HepG2 (cell line): Measurements from ENCODE around the gene COQ9. TPM values are rescaled to one million over a fixed set of nuclear protein-coding genes. Genes with fewer than 3 reads are reported as not detected.

Experiments
- EED ChIP-seq: sonication (generic); formaldehyde crosslinking; IDR thresholded peaks from 2 replicates; pipeline ENCODE4 v1.5.0; 2020; ENCODE audit warnings: mild to moderate bottlenecking, missing genetic modification reagents
- FLYWCH1 ChIP-seq: sonication (generic); formaldehyde crosslinking; IDR thresholded peaks from 2 replicates; pipeline ENCODE4 v1.8.1; 2023; ENCODE audit warnings: mild to moderate bottlenecking, missing genetic modification reagents
- KMT2B ChIP-seq: IDR thresholded peaks from 2 replicates; pipeline ENCODE4 v1.6.1; 2016; ENCODE audit warnings: missing genetic modification reagents, missing compliant biosample characterization
- MYNN ChIP-seq: sonication (generic); formaldehyde crosslinking; IDR thresholded peaks from 2 replicates; pipeline ENCODE4 v1.4.0; 2020; ENCODE audit warnings: mild to moderate bottlenecking, low read depth, missing genetic modification reagents
- POLR2AphosphoS2 ChIP-seq: IDR thresholded peaks from 2 replicates; pipeline ENCODE4 v1.6.1; 2011; ENCODE audit warnings: low read depth, low read length, improper control_type of control experiment
- SATB2 ChIP-seq: sonication (generic); formaldehyde crosslinking; IDR thresholded peaks from 2 replicates; pipeline ENCODE4 v1.5.0; 2020; ENCODE audit warnings: missing genetic modification reagents
- SIX4 ChIP-seq: sonication (generic); formaldehyde crosslinking; IDR thresholded peaks from 2 replicates; pipeline ENCODE4 v1.4.0; 2020; ENCODE audit warnings: missing genetic modification reagents
- TEAD3 ChIP-seq: optimal IDR thresholded peaks from 2 replicates; pipeline ENCODE3; 2016; ENCODE audit warnings: borderline replicate concordance
- ZFY ChIP-seq: sonication (generic); formaldehyde crosslinking; IDR thresholded peaks from 2 replicates; pipeline ENCODE4 v1.4.0; 2020; ENCODE audit warnings: missing genetic modification reagents
- ZIK1 ChIP-seq: sonication (generic); formaldehyde crosslinking; IDR thresholded peaks from 2 replicates; pipeline ENCODE4 v1.5.0; 2020; ENCODE audit warnings: mild to moderate bottlenecking, low read depth, missing genetic modification reagents, borderline replicate concordance
- ZNF333 ChIP-seq: sonication (generic); formaldehyde crosslinking; IDR thresholded peaks from 2 replicates; pipeline ENCODE4 v1.4.0; 2020; ENCODE audit warnings: mild to moderate bottlenecking, missing genetic modification reagents, borderline replicate concordance
- ZNF557 ChIP-seq: sonication (generic); formaldehyde crosslinking; IDR thresholded peaks from 2 replicates; pipeline ENCODE4 v1.4.0; 2020; ENCODE audit warnings: missing genetic modification reagents
- ZSCAN30 ChIP-seq: sonication (generic); formaldehyde crosslinking; IDR thresholded peaks from 2 replicates; pipeline ENCODE4 v1.5.0; 2020; ENCODE audit warnings: mild to moderate bottlenecking, missing genetic modification reagents
- polyA plus RNA-seq, 8 experiments: library from polyadenylated mRNA; depleted of rRNA in 3 of 8; stranded (reverse) in 7 of 8; unstranded in 1 of 8; fragments of >200 nt; fragmentation: Illumina TruSeq in 4 of 8; extraction: Trizol in 4 of 8; gene quantifications; 2 replicates each; pipeline versions ENCODE4 v1.2.1 to v1.2.3, GENCODE V29; 2011 to 2016; ENCODE audit warnings: low read depth in 4 of 8, missing spikeins in 1 of 8, mixed read lengths in 1 of 8; ENCODE audit not compliant: insufficient read depth in 1 of 8
- total RNA-seq, 5 experiments: library from RNA; depleted of rRNA; stranded (reverse); fragments of >200 nt; fragmentation: Illumina TruSeq; extraction: Trizol; gene quantifications; 2 replicates each; pipeline ENCODE4 v1.2.3, GENCODE V29; 2016; ENCODE audit warnings: low read depth in 1 of 5
- TF ChIP-seq, protein P1 (sequence below), 2 experiments: fragments of 450-650 bp in 1 of 2; sonication (generic) in 1 of 2; formaldehyde crosslinking in 1 of 2; IDR thresholded peaks; 2 replicates each; pipeline versions ENCODE4 v1.6.1 to v1.8.0; 2016 to 2022; ENCODE audit warnings: antibody characterized with exemption in 1 of 2, mild to moderate bottlenecking in 1 of 2, missing genetic modification reagents in 1 of 2
- TF ChIP-seq, protein P2 (sequence below): sonication (generic); formaldehyde crosslinking; conservative IDR thresholded peaks from 2 replicates; pipeline ENCODE4 v1.8.0; 2022; ENCODE audit warnings: missing genetic modification reagents
- TF ChIP-seq, protein P3 (sequence below): sonication (generic); formaldehyde crosslinking; IDR thresholded peaks from 2 replicates; pipeline ENCODE4 v1.8.1; 2022; ENCODE audit warnings: low read depth, mild to moderate bottlenecking, missing genetic modification reagents

The COQ9 gene
- total and polyA plus RNA-seq, 2 of the 13 experiments (the other 11 are each of a cell fraction or from before 2014, with no cell fraction given) = 57.5 to 108 TPM

DNA sequence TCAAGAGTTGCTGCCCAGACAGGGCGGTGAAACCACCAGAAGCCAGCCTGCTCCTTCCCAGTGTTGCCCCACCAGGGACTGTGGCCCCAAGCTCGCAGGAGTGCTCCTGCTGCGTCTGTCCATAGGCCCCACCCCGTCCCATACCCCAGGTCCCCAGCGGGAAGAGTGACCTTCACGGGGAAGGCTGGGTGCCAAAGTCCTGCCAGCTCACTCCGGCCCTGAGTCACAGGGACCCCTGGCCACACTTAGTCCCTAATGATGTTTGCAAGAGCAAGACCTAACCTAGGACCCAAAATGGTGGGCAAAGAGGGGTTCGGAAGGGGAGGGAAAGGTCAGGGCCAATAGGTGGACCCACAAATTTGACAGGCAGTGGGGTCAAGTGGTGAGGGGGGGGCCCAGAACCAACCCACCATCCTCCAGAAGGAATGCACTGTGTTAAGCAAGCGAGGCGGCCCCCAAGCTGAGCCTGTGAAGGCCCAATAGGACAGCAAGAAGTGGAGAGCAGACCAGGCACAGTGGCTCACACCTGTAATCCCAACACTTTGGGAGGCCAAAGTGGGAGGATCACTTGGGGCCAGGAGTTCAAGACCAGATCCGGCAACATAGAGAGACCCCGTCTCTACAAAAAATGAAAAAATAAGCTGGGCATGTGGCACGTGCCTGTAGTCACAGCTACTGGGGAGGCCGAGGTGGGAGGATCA, 35.7 kb downstream of the COQ9 start (continued):
- TF ChIP-seq, protein P1, sequence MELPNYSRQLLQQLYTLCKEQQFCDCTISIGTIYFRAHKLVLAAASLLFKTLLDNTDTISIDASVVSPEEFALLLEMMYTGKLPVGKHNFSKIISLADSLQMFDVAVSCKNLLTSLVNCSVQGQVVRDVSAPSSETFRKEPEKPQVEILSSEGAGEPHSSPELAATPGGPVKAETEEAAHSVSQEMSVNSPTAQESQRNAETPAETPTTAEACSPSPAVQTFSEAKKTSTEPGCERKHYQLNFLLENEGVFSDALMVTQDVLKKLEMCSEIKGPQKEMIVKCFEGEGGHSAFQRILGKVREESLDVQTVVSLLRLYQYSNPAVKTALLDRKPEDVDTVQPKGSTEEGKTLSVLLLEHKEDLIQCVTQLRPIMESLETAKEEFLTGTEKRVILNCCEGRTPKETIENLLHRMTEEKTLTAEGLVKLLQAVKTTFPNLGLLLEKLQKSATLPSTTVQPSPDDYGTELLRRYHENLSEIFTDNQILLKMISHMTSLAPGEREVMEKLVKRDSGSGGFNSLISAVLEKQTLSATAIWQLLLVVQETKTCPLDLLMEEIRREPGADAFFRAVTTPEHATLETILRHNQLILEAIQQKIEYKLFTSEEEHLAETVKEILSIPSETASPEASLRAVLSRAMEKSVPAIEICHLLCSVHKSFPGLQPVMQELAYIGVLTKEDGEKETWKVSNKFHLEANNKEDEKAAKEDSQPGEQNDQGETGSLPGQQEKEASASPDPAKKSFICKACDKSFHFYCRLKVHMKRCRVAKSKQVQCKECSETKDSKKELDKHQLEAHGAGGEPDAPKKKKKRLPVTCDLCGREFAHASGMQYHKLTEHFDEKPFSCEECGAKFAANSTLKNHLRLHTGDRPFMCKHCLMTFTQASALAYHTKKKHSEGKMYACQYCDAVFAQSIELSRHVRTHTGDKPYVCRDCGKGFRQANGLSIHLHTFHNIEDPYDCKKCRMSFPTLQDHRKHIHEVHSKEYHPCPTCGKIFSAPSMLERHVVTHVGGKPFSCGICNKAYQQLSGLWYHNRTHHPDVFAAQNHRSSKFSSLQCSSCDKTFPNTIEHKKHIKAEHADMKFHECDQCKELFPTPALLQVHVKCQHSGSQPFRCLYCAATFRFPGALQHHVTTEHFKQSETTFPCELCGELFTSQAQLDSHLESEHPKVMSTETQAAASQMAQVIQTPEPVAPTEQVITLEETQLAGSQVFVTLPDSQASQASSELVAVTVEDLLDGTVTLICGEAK (IDR thresholded peaks at IDR 0.05) = no peak
- TF ChIP-seq, protein P1 (CRISPR knock-in tag; IDR thresholded peaks at IDR 0.05) = peak; percentile 1; the same call in 1 of the 2 replicates
- TF ChIP-seq ZNF333 (CRISPR knock-in tag) (no peak), ZIK1 (CRISPR knock-in tag) (0 out of 2 replicates have a peak, but pooled peaks have one; percentile 76), ZSCAN30 (CRISPR knock-in tag) (no peak), TEAD3 (CRISPR knock-in tag) (peak; percentile 14), ZNF557 (CRISPR knock-in tag) (no peak), FLYWCH1 (CRISPR knock-in tag) (no peak), EED (CRISPR knock-in tag) (peak; percentile 14; the same call in 1 of the 2 replicates), ZFY (0 out of 2 replicates have a peak, but pooled peaks have one; percentile 34), KMT2B (CRISPR knock-in tag) (peak; percentile 37; the same call in 1 of the 2 replicates), POLR2AphosphoS2 (no peak), MYNN (CRISPR knock-in tag) (no peak), SATB2 (CRISPR knock-in tag) (no peak), SIX4 (CRISPR knock-in tag) (no peak)
- TF ChIP-seq, protein P2, sequence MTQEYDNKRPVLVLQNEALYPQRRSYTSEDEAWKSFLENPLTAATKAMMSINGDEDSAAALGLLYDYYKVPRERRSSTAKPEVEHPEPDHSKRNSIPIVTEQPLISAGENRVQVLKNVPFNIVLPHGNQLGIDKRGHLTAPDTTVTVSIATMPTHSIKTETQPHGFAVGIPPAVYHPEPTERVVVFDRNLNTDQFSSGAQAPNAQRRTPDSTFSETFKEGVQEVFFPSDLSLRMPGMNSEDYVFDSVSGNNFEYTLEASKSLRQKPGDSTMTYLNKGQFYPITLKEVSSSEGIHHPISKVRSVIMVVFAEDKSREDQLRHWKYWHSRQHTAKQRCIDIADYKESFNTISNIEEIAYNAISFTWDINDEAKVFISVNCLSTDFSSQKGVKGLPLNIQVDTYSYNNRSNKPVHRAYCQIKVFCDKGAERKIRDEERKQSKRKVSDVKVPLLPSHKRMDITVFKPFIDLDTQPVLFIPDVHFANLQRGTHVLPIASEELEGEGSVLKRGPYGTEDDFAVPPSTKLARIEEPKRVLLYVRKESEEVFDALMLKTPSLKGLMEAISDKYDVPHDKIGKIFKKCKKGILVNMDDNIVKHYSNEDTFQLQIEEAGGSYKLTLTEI (CRISPR knock-in tag) = no peak
- TF ChIP-seq, protein P3, sequence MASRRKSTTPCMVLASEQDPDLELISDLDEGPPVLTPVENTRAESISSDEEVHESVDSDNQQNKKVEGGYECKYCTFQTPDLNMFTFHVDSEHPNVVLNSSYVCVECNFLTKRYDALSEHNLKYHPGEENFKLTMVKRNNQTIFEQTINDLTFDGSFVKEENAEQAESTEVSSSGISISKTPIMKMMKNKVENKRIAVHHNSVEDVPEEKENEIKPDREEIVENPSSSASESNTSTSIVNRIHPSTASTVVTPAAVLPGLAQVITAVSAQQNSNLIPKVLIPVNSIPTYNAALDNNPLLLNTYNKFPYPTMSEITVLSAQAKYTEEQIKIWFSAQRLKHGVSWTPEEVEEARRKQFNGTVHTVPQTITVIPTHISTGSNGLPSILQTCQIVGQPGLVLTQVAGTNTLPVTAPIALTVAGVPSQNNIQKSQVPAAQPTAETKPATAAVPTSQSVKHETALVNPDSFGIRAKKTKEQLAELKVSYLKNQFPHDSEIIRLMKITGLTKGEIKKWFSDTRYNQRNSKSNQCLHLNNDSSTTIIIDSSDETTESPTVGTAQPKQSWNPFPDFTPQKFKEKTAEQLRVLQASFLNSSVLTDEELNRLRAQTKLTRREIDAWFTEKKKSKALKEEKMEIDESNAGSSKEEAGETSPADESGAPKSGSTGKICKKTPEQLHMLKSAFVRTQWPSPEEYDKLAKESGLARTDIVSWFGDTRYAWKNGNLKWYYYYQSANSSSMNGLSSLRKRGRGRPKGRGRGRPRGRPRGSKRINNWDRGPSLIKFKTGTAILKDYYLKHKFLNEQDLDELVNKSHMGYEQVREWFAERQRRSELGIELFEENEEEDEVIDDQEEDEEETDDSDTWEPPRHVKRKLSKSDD = no peak
